HG02973 (cell line): ENCODE data around the gene KCNMA1.

Source experiments
- ATAC-seq: cut with Tn5 transposase; IDR thresholded peaks from one replicate; pipeline ENCODE4 v1.9.1; 2021; ENCODE audit warnings: moderate library complexity; ENCODE audit not compliant: unreplicated experiment

KCNMA1 gene

DNA sequence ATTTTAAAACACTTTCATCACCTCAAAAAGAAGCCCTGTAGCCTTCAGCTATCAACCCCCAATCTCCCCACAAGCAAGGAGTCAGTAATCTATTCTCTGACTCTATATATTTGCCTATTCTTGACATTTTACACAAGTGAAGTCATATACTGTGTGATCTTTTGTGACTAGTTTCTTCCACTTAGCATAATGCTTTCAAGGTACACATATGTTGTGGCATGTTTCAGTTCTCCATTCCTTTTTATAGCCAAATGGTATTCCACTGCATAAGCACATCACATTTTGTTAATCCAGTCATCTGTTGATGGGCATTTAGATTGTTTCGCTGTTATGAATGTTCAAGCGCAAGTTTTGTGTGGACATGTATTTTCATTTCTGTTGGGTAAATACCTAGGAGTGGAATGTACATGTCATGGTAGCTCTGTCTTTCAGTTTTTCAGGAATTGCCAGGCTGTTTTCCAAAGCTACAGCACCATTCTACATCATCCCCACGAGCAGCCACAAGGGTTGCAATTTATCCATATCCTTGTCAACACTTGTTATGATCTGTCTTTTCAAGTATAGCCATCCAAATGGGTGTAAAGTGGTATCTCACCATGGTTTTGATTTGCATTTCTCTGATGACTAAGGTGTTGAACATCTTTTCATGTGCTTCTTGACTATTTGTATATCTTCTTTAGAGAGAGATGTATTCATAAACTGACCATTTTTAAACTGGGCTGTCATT, 405.6 kb downstream of the KCNMA1 start:
- peak; percentile 68 for ATAC-seq

DNA sequence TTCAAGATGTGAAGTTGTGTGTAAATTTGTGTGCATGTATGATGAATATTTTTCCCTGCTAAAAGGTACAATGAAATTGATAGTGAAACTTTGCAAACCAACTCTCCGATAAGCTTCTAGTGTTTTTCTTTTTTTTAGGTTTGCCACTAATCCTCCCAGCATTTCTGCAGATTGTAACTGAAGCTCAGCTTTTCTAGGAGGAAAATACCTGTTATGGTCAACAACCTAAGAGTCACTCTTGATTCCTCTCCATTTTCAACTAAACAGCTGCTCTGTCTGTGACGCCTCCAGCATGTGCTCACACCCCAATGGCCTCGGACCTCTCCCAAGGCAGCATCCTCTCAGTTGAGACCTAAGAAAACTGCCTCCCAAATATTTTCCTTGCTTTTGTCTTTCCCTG, 406.2 kb downstream of the KCNMA1 start:
- ATAC-seq = no peak

DNA sequence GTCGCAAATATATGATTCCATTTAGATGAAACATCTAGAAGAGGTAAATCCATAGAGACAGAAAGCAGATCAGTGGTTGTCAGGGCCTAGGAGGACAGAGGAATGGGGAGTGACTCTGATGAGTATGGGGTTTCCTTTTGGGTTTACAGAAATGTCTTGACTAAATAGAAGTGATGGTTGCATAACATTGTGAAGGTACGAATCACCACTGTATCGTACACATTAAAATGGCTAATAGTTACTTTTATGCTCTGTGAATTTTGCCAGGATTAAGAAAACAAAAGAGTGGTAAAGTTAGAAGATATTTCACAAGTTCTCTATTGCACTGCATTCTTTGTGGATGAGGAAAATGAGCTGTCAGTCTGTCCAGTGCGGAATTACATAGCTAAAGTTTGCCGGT, 407.4 kb downstream of the KCNMA1 start:
- ATAC-seq = no peak

DNA sequence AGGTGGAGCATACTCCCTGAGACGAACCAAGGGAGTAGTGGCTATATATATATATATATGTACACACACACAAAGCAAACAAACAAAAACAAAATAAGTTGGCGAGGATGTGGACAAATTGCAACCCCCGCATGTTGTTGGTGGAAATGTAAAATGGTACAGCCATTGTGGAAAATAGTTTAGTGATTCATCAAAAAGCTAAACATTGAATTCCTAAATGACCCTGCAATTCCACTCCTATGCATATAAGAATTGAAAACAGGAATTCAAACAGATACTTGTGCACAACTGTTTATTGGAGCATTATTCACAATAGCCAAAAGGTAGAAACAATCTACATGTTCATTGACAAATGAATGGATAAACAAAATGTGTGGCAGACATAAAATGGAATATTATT, 407.9 kb downstream of the KCNMA1 start:
- ATAC-seq = no peak

DNA sequence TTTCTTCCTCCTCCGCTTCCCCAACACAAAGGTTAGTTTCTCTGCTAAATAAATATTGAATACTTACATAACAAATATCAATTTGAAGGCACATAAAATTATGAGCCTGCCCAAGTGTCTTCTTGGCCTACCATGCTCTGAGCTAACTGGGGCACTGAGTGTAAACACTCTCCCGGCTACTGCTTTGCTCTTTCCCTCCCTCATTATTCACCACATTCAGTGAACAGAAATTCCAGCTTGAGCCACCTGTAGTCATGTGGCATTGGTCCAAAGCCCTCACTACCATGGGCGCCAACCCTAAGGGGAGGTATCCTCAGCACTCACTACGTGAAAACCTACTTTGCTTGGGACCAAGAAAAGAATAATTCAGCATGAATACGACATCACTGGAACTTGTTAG, 409.0 kb downstream of the KCNMA1 start:
- ATAC-seq = no peak

DNA sequence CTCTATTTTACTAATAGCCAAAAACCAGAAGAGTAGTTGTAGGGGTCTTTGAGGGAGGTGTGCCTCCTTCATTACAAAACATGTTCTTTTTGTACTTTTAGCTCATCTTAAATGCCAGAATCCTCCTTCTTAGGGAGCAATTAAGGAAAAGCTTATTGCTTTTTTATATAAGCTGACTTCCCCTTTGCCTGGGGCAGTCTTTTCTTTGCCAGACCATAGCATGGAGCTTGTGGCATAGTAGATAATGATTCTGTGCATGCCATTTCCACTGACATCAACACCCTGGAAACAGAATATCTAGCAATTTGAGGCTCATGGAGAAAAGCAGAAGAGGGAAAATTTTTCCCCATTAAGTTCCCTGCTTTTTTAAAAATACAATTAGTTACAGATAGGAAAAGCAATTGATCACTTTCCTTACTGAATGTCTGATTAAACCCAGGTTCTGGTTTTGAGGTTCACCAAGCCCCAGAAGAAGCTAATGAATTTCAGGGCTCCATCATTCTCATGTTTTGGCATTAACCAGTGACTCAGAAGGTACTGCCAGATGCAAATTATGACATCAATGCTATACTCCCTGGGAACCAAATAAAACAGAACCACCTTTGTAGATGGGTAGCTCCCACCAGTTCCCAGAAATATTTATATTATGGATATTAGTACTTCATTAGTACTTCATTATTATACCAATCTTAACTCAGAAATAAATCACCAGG, 410.6 kb downstream of the KCNMA1 start:
- no peak for ATAC-seq

DNA sequence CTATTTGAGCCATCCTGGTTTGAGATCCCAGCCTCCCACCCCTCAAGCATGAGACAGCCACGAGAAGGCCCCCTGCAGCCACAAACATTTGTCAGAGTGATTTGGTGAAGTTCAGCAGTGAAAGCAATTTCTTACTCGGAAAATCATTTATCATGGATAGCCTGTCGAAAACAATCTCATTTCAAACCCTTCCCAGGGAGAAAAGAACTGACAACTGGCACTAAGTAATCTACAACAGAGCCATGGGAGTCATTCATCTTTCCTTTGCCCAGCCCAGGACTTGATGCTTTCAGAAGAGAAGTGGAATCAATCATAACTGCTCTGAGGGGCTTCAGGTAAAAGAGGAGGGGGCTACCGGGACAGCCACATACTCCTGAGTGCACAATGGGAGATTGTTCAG, 411.2 kb downstream of the KCNMA1 start:
- ATAC-seq = no peak

DNA sequence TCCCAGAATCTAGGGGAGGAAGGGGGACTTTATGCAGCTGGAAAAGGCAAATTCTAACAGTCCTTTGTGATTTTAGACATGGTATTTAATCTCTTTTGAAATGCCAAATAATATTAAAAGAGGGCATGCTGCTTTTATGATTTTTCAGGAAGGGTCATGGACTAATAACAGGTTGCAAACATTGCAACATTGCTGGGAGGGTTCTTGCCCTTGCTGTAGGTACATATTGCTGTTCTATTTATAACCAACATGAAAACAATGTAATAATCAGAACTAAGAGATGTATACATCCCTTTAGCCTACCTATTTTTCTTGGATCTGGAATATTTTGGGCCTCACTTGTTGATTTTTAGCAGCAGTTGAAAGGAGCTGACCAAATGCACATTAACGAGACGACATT, 411.6 kb downstream of the KCNMA1 start:
- ATAC-seq = no peak

DNA sequence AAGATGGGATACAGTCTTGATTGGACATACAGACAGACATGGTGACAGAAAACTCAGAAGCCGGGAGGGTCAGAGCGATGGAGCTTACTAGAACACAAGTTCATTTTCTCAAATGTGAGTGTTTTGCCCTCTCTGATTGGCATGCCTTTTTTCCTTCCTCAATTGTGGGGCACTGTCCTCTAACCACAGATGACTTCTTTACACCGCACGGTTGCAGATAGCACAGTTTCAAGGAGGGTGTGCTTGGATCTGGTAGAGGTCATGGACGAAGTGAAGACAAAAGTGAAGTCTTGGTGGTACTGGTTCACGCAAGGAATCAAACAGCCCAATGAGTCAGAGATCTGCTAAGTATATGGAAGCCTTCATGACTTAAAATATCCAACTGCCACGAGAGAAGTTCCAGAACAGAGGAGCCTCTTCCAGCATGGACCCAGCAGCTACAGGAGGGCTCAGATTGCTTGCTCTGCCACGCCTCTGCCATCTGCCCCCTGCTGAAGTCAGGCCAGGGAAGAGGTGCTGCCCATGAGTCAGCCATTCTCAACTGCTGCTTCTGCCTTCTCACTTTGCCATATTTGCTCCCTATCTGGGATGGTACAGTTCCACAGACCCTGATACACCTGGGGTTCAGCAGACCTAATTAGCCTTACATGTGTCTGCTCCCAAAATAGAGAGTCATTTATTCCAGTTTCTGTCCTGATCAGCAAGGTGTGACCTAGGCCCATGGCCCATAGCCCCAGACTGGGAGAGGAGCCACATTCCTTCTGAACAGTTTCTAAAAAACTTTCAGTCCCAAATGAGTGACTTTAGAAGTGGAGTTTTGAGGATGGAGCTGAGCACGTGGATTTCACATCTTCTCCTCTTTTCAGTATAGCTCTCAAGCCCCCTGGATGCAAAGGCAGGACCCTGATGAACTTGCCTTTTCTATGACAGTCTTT, 413.8 kb downstream of the KCNMA1 start:
- ATAC-seq = no peak

DNA sequence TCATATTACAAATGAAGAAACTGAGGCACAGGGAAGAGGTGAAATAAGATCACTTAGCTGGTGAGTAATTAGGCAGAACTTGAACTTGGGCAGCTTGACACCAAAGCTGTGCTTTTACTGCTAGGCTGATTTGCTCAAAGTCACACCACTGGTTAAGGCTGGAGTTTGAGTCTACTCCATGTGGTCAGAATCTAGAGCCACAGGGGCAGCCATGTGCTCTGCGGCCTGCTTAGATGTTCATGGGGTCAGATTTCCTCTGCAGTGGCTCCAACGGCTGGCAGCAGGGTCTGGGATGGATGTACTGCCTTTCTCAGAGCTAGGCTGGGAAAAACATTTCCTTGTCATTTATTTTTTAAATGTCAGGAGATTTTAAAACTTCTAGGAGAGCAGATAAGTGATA, 417.5 kb downstream of the KCNMA1 start:
- no peak for ATAC-seq

DNA sequence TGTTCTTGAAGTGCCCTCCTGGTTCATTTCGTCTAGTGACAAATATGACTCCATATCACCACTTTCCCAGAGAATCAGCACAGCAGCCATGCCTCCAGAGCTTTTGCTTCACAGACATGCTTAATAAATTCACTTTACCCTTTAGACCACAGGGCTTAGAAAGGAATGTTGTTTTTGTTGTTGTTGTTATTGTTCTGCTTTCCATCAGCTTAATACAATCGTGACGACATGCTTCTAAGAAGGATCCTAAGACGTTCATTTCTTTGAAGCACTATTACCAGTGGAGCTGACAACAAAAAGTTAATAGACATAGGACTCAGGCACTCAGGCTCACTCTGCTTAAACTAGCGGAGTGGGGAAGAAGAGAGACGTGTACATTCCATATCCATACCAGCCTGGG, 418.6 kb downstream of the KCNMA1 start:
- ATAC-seq = no peak

DNA sequence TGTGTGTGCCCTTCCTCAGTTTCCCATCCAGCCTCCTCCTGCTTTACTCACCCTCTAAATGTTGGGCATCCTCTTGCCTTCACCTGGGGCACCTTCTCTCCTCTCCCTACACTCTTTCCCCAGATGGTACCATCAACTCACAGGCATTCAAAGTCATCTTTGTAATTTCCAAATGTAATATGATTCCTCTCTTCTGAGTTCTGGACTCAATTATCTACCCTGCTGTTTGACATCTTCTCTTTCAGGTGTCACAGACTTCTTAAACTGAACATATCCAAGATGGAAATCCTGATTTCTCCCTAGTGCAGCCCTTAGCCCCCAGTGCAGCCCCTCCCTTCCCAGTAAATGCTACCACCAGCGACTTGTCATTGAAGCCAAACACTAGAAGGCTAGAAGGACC, 422.8 kb downstream of the KCNMA1 start:
- no peak for ATAC-seq

DNA sequence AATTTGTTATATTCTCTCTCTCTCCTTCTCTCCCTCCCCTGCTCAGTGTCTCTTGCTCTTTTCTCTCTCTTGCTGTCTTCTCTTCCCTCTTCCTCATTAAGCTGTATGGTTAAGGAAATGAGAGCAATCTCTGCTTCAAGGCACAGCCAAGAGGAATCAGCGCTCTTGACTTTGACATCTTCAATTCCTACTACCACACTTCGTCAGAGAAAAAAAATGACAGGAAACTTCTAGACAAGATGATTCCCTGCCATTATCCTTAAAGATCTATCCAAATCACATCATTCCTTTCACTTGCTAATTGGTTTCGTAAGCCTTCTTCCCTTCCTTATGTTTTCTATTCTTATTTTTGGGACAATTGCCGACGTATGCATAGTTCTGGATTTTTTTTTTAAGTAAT, 425.0 kb downstream of the KCNMA1 start:
- ATAC-seq = no peak

DNA sequence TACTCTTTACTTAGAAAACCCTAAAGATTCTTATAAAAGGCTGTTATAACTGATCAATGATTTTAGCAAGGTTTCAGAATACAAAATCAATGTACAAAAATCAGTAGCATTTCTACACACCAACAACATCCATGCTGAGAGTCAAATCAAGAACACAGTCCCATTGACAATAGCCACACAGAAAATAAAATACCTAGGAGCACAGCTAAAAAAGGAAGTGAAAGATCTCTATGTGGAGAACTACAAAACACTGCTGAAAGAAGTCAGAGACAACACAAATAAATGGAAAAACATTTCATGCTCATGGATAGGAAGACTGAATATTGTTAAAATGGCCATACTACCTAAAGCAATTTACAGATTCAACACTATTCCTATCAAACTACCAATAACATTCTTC, 427.0 kb downstream of the KCNMA1 start:
- no peak for ATAC-seq

DNA sequence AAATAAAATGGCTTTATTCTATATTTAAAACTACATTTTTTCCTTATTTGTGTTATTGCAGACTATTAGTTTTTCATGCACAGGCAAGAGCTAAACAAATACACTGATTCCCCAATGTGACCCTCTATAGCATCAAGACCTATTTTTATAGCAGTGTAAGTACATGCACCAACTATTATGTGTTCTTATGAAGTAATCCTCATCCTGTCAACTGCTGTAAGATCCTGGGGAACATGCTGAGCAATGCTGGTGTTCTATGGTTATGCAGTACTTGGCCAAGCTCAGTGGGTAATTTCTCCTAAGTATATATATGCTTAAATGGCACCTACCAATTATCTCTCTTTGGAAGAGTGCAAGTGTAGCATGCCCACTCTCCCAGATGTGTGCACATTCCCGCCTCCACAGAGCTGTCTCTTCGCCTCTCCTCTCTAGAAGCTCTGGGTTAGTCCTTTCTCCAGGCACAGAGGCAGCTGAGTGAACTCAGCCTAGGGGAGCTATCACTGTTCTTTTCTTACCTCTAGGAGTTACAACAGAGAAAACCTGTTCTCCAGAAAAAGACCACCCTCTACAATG, 428.8 kb downstream of the KCNMA1 start:
- ATAC-seq = no peak

DNA sequence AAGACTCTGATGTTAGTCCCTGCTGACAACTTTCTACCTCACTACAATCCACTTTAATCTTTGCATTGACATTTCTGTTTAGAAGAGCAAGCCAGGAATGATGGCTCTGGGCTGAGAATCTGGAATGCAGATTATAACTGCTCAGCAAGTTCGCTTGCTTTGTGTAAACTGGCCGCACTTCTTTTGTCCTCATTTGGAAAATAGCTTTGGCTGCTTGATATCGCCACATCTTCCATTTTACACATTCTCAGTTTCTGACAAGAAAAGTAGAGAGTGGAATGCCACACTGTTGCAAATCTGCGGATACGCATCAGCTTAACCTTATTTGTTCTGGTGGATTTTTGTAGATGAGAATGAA, 429.8 kb downstream of the KCNMA1 start:
- no peak for ATAC-seq

DNA sequence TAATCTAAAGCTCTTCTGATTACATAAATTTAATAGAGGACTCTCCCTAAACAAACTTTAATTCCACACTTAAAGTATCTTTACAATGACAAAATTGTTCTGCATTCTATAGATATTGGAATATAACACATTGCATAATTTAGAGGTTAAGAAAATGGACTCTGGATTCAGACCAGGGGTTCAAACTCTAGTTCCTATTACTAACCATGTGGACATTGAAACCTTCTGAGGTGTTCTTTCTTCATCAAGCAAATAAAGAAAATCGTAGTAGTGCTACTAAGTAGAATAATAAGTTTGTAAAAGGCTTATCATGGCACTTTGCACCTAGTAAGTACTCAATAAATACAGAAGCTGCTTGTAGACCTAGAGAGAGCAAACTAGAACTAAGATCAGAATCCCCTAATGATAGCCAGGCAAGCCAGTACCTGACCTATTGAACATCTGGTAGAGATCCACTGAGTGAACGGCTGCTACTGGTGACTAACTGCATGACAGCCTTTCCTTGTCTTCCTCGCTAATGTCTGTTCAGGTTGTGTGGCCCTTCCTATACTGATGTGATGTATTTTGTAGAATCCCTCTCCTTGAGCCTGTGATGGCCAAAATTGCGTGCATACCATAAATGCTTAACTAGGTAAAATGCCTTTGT, 430.3 kb downstream of the KCNMA1 start:
- no peak for ATAC-seq

DNA sequence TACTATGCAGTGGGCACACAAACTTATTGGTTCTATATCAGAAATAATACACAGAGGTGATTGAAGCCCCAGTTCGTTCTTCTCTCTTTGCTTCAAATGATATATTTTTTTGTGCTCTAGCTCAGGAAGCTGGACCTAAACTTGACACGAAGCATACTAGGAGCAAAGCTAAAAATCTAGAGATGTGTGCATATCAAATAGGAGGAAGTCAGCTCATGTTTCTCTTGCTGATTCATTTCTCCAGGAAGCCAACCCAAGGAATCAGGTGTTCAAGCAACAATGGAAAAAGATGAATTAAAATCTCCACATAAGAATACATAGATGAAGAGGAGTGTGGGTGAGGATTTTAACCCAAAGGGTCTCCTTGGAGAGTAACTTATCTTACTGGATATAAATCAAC, 432.5 kb downstream of the KCNMA1 start:
- ATAC-seq = no peak

DNA sequence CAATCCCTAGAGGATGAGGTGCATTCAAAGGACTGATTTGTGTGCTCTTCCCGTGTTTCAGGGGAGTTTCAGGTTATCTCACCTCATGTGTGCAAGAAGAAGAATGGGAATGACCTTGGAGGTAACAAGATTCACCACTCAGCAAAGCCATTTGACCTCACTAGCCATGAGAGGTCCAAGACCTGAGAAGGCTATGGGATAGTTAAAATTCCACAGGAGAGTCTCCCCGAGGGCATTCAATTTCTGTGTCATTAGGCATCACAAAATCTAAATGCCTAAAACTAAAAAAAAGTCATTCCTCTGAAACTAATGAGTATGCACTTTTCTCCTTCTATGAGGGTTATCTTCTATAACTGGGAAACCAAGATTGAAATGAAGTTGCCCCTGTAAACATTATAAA, 433.4 kb downstream of the KCNMA1 start:
- ATAC-seq = no peak

DNA sequence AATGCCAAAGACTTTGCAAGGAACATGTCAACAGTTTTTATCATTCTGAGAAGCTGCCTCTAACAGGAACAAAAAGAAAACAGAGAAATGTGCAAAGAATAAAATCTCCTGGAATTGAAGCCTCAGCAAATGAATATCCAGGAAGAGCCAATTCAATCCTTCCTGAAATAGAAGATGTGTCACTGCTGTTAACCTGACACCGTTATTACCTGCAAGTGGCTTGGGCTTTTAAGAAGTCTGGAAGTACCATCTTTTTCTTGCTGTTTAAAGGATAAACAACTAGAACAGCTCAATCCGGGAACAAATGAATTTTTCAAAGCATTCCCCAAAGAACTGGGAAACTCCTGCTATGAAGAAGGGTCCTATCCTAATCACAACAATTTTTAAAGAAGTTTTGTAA, 434.8 kb downstream of the KCNMA1 start:
- ATAC-seq = no peak
